ENCODE measurements around the gene SNX25.

Gene SNX25

DNA sequence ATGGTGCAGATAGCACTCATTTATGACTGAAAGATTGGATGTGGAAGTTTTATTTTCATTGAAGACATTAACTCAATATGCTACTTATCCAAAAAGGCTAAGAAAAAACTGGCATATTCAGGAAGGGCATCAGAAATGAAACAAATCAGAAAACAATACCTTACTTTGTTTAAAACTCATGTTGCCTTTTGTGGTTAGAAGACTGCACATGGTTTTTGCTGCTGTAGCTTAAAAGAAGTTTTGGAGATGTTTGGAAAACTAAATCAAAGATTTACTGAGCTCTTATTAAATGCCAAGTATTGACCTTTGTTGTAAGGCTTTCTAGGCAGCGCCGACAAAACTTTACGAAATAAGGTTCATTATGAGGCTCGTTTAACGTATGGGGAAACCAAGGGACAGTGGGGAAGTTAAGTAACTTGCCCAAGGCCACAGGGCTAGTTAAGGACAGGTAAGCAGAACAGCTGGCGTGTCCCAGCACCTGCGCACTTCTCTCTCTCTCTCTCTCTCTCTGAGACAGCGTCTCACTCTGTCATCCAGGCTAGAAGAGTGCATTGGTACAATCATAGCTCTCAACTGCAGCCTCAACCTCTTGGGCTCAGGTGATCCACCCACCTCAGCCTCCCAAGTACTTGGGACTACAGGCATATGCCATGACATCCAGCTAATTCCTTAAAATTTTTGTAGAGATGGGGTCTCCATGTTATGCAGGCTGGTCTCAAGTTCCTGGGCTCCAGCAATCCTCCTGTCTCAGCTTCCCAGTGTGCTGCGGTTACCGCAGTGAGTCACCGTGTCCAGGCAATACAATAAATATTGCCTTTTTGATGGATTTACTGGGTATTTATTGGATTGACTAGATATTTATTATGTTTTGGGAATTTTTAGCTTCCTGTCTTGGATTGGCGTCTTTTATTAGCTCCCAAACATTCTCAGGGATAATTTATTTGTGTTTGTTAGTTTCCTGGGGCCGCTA is 170.2 kb downstream of the SNX25 start:
- FAIRE-seq = no peak
- TF ChIP-seq POLR2A (IDR thresholded peaks at IDR 0.05; ENCODE audit: low read depth, low read length) = no peak
- DNase-seq (ENCODE audit: insufficient read length, low spot score) = no peak

GRCh38 chr4:185380320-185380719 is 170.9 kb downstream of the SNX25 start:
- no peak for FAIRE-seq
- DNase-seq (ENCODE audit: insufficient read length, low spot score) = no peak

DNA sequence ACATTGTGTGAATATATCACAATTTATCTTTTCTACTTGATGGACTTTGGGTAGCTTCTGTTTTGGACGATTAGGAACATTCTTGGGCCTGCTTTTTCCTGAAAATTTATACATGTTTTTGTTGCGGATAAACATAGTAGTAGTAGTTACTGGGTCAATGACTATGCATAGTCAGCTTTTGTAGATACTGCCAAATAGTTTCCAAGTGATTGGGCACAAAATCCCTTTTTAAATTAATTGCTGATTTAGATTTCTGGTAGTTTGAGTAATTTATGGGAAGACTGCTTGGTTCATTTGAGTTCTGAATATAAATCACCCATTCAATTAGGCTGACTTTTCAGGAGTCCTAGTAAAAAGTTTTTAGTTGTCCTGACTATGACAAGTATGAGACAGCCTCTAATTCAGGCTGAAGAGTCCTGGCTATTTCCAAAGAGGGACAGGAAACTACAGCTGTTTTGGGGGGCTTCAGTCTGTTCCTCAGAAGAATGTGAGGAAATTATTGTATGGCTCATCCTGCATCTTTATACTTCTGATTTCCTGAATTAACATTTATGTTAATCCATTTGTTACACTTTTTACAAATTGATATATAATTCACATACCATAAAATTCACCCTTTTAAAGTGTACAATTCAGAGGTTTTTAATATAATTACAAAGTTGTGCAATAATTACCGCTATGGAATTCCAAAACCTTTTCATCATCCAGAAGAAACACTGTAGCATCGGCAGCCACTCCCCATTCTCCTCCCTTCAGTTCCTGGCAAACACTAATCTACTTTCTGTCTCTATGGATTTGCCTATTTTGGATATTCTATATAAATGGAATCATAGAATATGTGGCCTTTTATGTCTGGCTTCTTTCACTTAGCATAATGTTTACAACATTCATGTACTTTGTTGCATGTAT is 172.1 kb downstream of the SNX25 start:
- DNase-seq (ENCODE audit: insufficient read length, low spot score) (no peak), FAIRE-seq (no peak)
- TF ChIP-seq POLR2A (IDR thresholded peaks at IDR 0.05; ENCODE audit: low read depth, low read length) = no peak

More at GRCh38 chr4:185380320-185380719, 170.9 kb downstream of the SNX25 start:
- TF ChIP-seq POLR2A (IDR thresholded peaks at IDR 0.05; ENCODE audit: low read depth, low read length) = no peak

DNA sequence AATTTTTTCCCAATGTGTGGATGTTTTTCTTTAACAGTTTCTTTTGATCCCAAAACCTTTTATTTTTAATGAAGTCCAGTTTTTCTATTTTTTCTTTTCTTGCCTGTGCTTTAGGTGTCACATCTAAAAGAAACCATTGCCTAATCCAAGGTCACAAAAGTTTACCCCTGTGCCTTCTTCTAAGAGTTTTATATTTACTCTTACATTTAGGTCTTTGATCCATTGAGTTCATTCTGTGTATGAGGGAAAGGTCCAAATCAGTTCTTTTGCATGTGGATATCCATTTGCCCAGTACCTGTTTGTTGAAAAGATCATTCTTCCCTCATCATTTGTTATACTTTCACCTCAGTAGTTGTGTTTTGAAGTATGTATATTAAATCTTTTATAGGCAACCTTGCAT is 173.4 kb downstream of the SNX25 start:
- no peak for FAIRE-seq
- DNase-seq (ENCODE audit: insufficient read length, low spot score) = no peak
- TF ChIP-seq POLR2A (IDR thresholded peaks at IDR 0.05; ENCODE audit: low read depth, low read length) = no peak

DNA sequence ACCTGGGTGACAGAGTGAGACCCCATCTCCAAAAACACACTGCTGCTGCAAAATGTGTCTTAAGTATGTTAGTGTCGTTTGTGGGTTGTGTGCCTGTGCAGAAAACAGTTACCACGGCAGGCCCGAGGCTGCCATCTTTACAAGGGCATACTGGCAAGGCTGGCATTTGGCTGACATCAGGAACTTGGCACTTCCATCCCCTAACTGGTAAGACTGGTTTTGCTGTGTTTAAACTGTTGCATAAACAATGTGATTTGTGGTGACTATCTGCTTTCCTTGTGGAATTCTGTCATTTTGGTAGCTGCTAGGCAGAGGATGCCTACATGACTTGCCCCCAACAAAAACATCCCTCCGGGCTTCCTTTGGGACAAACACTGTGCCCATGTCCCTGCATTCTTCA is 174.1 kb downstream of the SNX25 start:
- no peak for DNase-seq (ENCODE audit: insufficient read length, low spot score)
- FAIRE-seq = no peak
- no peak for TF ChIP-seq POLR2A (IDR thresholded peaks at IDR 0.05; ENCODE audit: low read depth, low read length)

DNA sequence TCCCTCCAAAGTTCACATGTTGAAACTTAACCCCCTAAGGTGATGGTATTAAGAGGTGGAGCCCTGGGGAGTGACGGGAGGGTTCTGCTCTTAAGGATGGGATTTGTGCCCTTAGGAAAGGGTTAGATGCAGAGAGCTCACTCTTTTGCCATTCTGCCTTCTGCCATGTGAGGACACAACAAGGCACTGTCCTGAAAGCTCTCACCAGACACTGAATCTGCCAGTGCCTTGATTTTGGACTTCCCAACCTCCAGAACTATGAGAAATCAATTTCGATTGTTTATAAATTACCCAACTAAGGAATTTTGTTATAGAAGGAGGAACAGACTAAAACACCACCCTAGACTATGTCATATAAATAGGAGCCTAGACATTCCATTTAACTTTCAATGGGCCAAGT is 174.7 kb downstream of the SNX25 start:
- TF ChIP-seq POLR2A (IDR thresholded peaks at IDR 0.05; ENCODE audit: low read depth, low read length) = no peak
- no peak for DNase-seq (ENCODE audit: insufficient read length, low spot score)
- FAIRE-seq = no peak

DNA sequence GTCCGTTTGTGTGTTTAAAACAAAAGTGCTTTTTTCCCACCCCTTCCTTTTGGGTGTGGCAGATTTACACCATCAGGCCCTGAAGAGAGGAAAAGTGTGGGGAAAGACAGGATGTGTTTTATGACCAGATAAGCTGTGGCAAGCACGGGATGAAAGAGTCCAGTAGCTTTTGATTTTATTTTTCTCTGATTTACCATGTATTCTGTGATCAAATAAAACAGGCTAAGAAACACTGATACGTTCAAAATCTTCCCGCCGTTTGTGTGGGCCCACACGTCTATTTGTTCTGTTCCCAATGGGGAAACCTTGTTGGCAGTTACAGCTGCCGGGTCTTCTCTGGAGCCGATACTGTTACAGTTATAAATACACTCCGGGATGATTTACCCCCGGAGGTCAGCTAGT is 175.5 kb downstream of the SNX25 start:
- no peak for DNase-seq (ENCODE audit: insufficient read length, low spot score)
- FAIRE-seq = no peak
- TF ChIP-seq POLR2A (IDR thresholded peaks at IDR 0.05; ENCODE audit: low read depth, low read length) = no peak

DNA sequence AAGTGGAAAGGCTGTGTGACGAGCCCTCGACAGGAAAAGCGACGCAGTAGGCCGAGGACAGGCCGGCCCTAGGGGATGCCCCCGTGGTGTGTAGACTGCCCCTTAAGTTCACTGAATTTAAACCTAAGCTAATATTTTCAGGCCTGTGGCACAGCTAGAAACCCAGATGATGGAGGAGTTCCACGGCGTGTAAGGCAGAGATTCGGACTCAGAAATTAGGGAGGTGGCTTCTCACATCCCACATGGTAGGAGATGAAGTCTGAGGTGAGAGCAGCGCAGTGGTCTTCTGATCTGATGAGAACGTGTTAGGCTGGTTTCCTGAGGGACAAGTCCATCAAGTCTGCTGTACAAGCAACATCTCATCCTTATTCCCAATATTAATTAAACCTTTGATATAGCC is 178.6 kb downstream of the SNX25 start:
- FAIRE-seq (no peak), DNase-seq (ENCODE audit: insufficient read length, low spot score) (no peak)
- TF ChIP-seq POLR2A (IDR thresholded peaks at IDR 0.05; ENCODE audit: low read depth, low read length) = no peak

DNA sequence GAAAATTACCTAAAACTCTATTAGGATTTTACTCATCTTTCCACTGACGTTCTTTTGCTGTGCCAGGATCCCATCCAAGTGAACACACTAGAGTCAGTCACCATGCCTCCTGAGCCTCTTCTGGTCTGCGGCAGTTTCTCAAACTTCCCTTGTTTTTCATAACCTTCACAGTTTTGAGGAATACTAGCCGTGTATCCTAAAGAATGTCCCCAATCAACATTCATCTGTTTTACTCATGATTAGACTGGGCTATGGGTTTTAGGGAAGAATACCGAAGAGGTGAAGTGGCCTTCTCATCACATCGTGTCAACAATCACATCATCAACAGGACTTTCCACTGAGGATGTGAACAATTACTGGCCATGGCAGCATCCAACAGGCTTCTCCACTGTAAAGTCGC is 181.5 kb downstream of the SNX25 start:
- FAIRE-seq (no peak), DNase-seq (ENCODE audit: insufficient read length, low spot score) (no peak)
- no peak for TF ChIP-seq POLR2A (IDR thresholded peaks at IDR 0.05; ENCODE audit: low read depth, low read length)

DNA sequence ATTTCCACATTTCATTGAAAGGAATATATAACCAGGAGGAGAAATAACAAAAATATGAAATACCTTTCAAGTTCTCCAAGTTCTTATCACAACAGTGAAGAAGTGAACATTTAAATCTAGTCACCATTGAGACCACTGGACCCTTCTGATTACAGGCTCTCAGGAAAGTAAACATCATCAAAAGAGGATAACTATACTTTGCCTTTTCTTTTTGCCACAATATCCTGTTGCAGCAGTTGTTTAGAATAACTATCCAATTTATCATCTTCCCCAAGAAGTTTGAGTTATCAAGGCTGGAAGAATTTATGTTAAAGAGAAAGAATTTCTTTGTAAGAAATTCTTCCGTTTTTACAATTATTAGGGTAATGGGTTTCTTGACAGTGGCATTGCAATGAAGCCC is 182.8 kb downstream of the SNX25 start:
- TF ChIP-seq POLR2A (IDR thresholded peaks at IDR 0.05; ENCODE audit: low read depth, low read length) = no peak
- DNase-seq (ENCODE audit: insufficient read length, low spot score) = no peak
- FAIRE-seq = no peak

GRCh38 chr4:185394568-185395237 is 185.3 kb downstream of the SNX25 start:
- no peak for DNase-seq (ENCODE audit: insufficient read length, low spot score)
- FAIRE-seq = no peak
- TF ChIP-seq POLR2A (IDR thresholded peaks at IDR 0.05; ENCODE audit: low read depth, low read length) = no peak

GRCh38 chr4:185395238-185395955 is 186.0 kb downstream of the SNX25 start, which contains the start of gene LRP2BP:
LRP2BP (minus strand) TSS chr4:185395924; CDS start chr4:185378186, 17,738 bp downstream.
- FAIRE-seq = peak; percentile 64

More at GRCh38 chr4:185395238-185395955, 186.0 kb downstream of the SNX25 start, which contains the start of gene LRP2BP:
- no peak for DNase-seq (ENCODE audit: insufficient read length, low spot score)
- no peak for TF ChIP-seq POLR2A (IDR thresholded peaks at IDR 0.05; ENCODE audit: low read depth, low read length)
